Progenitor cell of endocrine pancreas (in vitro differentiated cells): ENCODE data around the gene C22orf31. TPM values are rescaled to one million over a fixed set of nuclear protein-coding genes. Genes with fewer than 3 reads are reported as not detected.

ENCODE experiments used
- DNase-seq: peaks from one replicate; pipeline ENCODE4 v3.0.0; 2021; ENCODE audit warnings: low spot score; ENCODE audit not compliant: unreplicated experiment
- H3K27ac Mint-ChIP-seq: 2 replicates; pipeline ENCODE4 v1.8.0; 2021; ENCODE audit warnings: mild to moderate bottlenecking, moderate library complexity, mixed read lengths
- H3K27me3 Mint-ChIP-seq: 2 replicates; pipeline ENCODE4 v1.8.0; 2021; ENCODE audit warnings: mixed read lengths
- H3K36me3 Mint-ChIP-seq: 2 replicates; pipeline ENCODE4 v1.8.0; 2022; ENCODE audit warnings: mixed read lengths; ENCODE audit not compliant: insufficient read depth
- H3K4me1 Mint-ChIP-seq: 2 replicates; pipeline ENCODE4 v1.8.0; 2021; ENCODE audit warnings: low read depth, mixed read lengths
- H3K4me3 Mint-ChIP-seq: 2 replicates; pipeline ENCODE4 v1.8.0; 2021; ENCODE audit warnings: low read depth, mild to moderate bottlenecking, moderate library complexity, mixed read lengths
- H3K9me3 Mint-ChIP-seq: 2 replicates; pipeline ENCODE4 v1.8.0; 2021; ENCODE audit warnings: low read depth, mixed read lengths
- CTCF ChIP-seq: fragments of 200-600 bp; sonication (generic); IDR thresholded peaks from one replicate; pipeline ENCODE4 v1.5.0; 2021; ENCODE audit warnings: antibody characterized with exemption, mild to moderate bottlenecking; ENCODE audit not compliant: unreplicated experiment
- total RNA-seq: library from RNA; stranded (reverse); gene quantifications from 2 replicates; pipeline ENCODE4 v1.2.1, GENCODE V29; 2021

Gene C22orf31
- total RNA-seq, 1 donor from 2014 or later = not detected

- H3K27me3 Mint-ChIP-seq = no peaks in the 10 kb centered on the region
- no peaks in the 10 kb centered on the region for H3K36me3 Mint-ChIP-seq
- H3K4me3 Mint-ChIP-seq = no peak overlapping the region
- no peak for TF ChIP-seq CTCF
- peaks cover 4% of the 10 kb centered on the region for H3K9me3 Mint-ChIP-seq
- no peak overlapping the region for H3K27ac Mint-ChIP-seq
- peaks cover 35% of the 10 kb centered on the region for H3K4me1 Mint-ChIP-seq
- DNase-seq = no peak
Observed at GRCh38 chr22:29014773-29015172, 46.9 kb downstream of the C22orf31 start.

DNA sequence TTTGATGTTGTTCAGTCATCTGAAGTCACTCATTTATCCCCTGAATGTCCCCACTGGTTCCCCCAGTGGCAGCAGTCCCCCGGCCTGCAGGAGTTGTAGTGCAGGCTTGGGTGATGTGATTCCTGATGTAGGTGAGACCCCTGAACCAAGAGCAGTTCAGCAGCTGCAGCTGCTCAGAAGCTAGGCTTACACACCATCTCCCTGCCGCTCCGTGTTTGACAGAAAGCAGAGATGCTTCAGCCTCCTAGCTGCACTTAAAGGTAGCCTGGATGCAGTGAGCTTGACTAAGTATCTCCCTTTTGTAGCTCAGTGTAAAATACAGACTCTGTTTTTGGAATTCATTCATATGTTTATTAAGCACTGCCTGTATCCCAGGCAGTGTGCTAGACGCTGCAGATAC lies 47.3 kb downstream of the C22orf31 start:
- Mint-ChIP-seq H3K4me1 (peaks cover 32% of the 10 kb centered on the region), H3K27me3 (no peaks in the 10 kb centered on the region), H3K4me3 (no peak overlapping the region), H3K36me3 (no peaks in the 10 kb centered on the region), H3K27ac (no peak overlapping the region), H3K9me3 (peaks cover 4% of the 10 kb centered on the region)
- no peak for TF ChIP-seq CTCF
- no peak for DNase-seq

- no peak for DNase-seq
- Mint-ChIP-seq H3K27me3 (no peaks in the 10 kb centered on the region), H3K4me3 (no peak overlapping the region), H3K4me1 (peaks cover 34% of the 10 kb centered on the region), H3K36me3 (no peaks in the 10 kb centered on the region), H3K9me3 (no peaks in the 10 kb centered on the region), H3K27ac (no peak overlapping the region)
- no peak for TF ChIP-seq CTCF
Observed at GRCh38 chr22:29012952-29013351, 48.7 kb downstream of the C22orf31 start.

DNA sequence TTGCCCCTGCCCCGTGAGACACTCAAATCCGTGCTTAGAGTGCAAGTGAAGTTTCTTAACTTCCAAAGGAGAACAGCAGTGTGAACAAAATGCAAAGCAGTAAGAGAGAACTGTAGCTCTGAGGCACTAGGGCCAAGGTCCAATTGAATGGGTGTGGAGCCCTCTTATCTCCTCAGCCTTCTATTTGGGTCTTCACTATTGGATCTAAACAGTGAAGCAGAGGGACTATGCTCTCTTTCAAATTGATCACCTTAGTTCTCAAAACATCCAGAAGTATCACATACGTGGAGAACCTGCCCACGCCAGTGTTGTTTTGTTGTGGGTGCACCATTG lies 49.6 kb downstream of the C22orf31 start:
- no peaks in the 10 kb centered on the region for H3K27me3 Mint-ChIP-seq
- no peak for TF ChIP-seq CTCF
- peak overlapping the region; percentile 24 for H3K27ac Mint-ChIP-seq
- no peaks in the 10 kb centered on the region for H3K36me3 Mint-ChIP-seq
- no peak for DNase-seq
- H3K9me3 Mint-ChIP-seq = no peaks in the 10 kb centered on the region
- H3K4me1 Mint-ChIP-seq = peaks cover 26% of the 10 kb centered on the region
- no peak overlapping the region for H3K4me3 Mint-ChIP-seq

GRCh38 chr22:29011240-29012100 lies 50.2 kb downstream of the C22orf31 start:
- Mint-ChIP-seq H3K9me3 (no peaks in the 10 kb centered on the region), H3K36me3 (no peaks in the 10 kb centered on the region), H3K4me3 (no peak overlapping the region), H3K4me1 (peaks cover 24% of the 10 kb centered on the region), H3K27me3 (no peaks in the 10 kb centered on the region), H3K27ac (peak overlapping the region; percentile 51)
- DNase-seq = no peak
- TF ChIP-seq CTCF = no peak
